Hematopoietic multipotent progenitor cell treated with erythropoietin and hydrocortisone succinate and interleukin-3 and kit ligand, for 6 days (in vitro differentiated cells): ENCODE data around the gene POLR2A.
"Not testable (repeated sequence)": the region's sequence is repeated elsewhere in the genome, so short reads cannot be mapped to it uniquely, and the experiment has no call there.

Source experiments
- DNase-seq: peaks from one replicate; pipeline ENCODE4 v3.0.0-alpha.2; 2015

POLR2A gene

DNA sequence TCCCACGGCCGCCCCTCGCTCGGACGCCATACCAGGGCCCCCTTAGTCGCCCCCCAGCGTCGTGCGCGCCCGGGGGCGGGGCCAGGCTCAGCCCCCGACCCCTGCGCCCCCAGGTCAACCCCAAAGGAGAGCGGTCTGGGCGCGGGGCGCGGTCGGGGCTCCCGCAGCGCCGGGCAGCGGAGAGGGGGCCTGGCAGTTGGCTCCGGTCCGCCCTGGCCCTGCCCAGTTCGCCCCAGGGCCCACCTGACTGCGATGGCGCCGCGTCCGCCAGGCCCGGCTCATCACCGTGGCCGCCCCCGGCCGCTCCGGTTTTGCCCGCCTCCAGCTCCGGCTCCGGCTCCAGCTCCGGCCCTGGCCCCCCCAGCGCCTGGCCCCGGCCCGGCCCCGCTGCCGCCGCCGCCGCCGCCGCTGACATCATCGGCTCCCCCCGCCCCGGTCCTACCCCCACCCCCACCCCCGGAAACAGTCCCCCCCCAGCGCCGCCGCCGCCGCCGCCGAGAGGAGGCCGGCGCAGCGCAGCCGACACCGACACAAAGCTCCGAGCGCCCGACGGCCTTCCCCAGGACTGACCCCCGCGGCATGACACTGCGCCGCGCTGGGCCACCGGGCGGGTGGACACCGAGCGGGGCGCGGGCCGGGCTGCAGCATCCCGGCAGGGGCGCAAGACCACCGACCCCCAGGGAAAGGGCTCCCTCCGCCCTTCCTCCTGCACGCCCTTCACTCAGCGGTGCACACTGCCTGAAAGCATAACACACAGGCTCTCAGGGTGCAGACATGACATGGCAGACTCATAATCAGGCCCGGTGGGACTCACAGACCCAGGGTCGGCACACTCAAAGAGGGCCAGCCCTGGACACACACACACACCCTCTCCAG lies 4.7 kb upstream of the POLR2A start, which contains the start of gene ZBTB4:
Gene ZBTB4 (minus strand): TSS at position 419 of the 876 bp plus-strand sequence. CDS start 12,830 bp downstream, outside the sequence.
- peak; percentile 69 for DNase-seq

DNA sequence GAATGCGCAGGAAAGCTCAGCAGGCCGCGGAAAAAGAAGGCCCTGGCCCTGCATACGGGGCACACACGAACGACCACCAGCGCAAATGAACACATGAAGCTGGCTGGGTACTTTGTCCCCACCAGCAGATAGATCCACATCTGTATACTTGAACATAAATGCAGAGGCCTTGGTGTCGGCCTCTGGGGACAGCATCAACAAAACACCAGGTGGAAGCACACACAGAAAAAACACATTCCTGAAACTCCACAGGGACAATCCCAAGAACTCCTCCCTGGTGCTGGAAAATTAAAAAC lies 4.1 kb upstream of the POLR2A start:
- DNase-seq: no peak

DNA sequence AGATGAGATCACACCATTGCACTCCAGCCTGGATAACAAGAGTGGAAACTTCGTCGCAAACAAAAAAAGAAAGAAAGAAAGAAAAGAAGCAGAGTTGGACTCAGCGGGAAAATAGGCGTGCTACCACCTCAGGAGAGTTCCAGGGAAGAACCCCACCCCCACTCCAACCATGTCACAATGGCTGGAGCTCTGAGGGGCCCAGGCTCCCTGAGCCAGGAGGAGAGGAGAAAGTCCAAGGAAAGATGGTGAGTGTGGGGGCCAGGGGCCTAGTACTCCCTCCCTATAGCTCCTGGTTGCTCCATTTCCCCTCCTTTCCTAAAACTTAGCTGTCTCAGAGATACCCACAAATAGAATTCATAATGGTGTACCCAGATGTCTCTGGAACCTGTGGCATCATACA lies 2.9 kb upstream of the POLR2A start, which contains the start of gene SLC35G6:
Gene SLC35G6 (plus strand): TSS at position 172 of the 400 bp plus-strand sequence. CDS start 71 bp downstream, at position 243.
- DNase-seq: not testable (repeated sequence)

DNA sequence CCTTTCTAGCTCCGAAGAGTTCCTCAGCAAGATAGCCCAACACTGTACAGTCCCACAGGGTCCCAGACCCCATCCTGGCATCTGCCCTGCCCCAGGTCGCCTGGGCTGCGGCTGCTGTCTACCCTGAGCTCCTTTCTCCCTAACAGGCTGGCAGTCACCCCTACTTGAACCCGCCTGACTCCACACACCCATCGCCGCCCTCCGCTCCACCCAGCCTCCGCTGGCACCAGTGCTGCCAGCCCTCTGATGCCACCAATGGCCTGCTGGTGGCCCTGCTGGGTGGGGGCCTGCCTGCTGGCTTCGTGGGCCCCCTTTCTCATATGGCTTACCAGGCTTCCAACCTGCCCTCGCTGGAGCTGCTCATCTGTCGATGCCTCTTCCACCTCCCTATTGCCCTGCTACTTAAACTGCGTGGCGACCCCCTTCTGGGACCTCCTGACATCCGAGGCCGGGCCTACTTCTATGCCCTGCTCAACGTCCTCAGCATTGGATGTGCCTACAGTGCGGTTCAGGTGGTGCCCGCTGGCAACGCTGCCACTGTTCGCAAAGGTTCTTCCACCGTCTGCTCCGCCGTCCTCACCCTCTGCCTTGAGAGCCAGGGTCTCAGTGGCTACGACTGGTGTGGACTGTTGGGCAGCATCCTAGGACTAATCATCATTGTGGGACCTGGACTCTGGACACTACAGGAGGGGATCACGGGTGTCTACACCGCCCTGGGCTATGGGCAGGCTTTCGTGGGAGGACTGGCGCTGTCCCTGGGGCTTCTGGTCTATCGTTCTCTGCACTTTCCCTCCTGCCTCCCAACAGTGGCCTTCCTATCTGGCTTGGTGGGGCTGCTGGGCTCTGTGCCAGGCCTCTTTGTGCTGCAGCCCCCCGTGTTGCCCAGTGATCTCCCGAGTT lies 2.1 kb upstream of the POLR2A start:
- not testable (repeated sequence) for DNase-seq

DNA sequence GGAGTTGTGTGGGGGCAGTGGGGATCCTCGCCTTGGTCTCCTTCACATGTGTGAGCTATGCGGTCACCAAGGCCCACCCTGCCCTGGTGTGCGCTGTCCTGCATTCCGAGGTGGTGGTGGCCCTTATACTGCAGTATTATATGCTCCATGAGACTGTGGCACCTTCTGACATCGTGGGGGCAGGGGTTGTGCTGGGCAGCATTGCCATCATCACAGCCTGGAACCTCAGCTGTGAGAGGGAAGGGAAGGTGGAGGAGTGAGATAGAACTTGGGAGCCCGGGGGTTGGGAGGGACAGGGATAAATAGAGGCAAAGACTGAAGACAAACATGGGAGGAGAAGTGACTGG lies 1.5 kb upstream of the POLR2A start:
- not testable (repeated sequence) for DNase-seq

DNA sequence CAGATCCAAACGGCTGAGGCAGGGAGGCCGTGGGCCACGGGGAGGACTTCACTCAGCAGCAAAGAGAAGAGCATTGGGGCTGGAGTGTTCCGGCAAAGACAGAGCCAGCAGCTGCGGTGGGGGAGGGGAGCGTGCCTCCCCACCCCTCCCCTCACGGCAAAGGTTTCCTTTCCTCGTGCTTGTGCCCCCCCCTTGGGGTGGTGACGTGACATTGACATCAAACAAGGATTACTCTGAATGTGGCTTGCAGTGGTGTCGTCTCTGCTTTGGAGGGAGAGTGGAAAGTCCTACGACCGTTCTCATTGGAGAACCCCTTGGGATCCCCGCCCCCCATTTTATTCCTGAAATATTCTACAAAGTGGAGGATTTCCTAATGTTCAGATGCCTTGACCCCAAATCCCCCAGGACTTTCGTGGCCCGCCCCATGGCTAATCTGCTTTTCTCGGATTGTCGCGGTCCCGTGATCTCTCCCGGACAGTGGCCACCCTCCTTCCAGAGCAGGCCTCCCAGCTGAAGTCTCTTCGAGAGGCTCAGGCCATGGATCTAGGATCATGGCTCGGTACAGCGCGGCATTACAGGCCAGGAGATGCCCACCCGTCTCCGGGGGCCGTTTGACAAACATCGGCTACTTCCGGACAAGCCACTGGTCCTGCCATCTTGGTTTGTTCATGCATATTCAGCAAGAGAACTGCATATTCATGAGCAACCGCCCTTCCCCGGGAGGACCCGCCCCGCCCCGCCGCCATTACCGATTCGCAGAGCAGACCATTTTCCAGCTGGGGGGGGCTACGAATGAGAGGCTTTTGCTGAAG lies 705 bp upstream of the POLR2A start:
- DNase-seq: peak; percentile 95

DNA sequence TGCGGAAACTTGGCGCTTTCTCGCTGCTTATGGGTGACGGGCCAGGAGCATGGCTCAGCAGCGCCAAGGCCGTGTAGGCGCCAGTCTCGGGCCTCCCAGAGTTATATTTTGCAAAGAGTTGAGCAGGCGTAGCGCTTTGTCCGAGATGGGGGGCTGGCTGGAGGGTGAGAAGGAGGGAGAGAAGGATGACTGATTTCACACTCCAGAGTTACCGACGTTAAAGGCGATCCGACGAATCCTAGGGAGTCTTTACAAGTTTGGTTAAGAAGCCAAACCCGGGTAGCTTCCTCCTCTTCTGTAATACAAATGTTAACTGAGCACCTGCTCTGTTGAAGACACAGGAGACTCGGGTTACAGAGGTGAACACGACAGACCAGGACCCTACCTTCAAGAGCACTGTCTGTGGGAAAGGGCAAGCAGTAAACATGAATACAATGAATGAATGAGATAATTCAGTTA lies 782 bp downstream of the POLR2A start:
- DNase-seq: no peak

DNA sequence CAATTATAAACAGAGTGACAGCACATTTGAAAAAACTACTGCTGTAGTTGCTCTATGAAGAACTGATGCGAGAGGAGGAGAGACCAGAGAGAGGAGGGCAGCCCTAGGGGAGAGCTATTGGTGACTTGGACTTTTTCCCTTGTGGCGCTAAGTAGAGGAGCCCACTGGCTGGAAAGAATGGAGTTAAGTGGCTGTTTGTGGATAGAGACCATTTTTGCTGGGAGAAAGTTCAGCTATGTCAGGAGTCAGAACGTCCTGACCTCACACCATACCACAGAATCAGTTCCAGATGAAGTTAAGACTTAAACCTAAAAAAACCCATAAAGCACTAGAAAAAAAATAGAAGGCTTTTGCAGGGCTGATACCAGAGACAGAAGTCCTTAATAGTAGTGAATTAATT lies 2.0 kb downstream of the POLR2A start:
- DNase-seq: no peak

DNA sequence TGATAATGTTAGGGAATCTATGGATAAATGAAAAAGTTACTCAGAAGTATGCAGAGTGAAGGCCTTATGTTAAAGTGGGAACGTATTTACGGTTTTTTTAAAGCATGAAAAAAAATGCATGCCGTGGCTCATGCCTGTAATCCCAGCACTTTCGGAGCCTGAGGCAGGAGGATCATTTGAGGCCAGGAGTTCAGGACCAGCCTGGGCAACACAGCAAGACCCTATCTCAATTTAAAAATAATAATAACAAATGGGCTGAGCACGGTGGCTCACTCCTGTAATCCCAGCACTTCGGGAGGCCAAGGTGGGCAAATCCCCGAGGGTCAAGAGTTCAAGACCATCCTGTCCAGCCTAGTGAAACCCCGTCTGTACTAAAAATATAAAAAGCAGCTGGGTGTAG lies 6.0 kb downstream of the POLR2A start:
- no peak for DNase-seq

DNA sequence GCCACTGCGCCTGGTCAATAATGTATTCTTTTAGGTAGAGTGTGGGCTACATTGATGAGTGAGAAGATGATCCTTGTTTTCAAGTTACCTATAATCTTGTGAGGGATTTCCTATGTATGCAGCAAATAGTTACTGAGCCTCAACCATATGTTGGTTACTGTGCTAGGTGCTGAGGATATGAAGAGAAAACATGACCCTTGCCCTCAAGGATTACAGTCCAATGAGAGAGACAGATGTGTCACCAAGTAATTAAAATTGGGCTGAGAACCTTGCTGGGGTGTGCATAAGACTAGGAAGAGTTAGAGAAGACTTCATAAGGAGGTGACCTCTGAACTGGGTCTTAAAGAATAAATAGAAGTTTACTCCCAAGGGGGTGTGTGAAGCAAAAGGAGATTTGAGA lies 7.4 kb downstream of the POLR2A start:
- DNase-seq: no peak

DNA sequence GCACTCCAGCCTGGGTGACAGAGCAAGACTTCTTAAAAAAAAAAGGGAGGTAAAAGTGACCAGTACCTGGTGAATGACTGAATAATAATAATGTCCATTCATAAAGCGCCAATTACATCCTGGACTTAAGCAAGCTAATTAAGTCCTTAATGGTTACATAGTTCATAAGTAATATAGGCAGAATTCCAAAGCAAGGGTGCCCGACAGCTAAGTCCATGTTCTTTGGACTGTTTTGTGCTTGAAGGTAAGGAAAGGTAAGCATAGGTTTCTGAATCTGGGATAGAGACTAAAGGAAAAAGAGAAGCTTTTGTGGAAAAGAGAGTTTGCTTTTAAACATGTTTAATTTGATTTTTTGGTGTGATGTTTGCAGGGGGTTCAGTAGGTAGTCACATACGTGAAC lies 9.8 kb downstream of the POLR2A start:
- DNase-seq: no peak

DNA sequence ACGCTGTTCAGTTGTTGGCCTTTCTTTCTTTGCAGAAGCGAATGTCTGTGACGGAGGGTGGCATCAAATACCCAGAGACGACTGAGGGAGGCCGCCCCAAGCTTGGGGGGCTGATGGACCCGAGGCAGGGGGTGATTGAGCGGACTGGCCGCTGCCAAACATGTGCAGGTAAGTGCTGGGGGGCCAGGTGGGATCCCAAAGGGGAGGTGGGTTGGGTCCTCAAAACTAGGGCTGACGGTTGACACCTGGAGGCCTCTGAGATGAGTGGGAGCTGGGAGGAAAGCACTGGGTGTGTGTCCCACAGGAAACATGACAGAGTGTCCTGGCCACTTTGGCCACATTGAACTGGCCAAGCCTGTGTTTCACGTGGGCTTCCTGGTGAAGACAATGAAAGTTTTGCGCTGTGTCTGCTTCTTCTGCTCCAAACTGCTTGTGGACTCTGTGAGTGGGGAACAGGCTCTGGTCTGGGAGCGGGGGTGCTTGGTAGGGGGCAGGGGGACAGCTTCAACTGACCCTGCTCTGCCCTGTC lies 11.8 kb downstream of the POLR2A start:
- no peak for DNase-seq

DNA sequence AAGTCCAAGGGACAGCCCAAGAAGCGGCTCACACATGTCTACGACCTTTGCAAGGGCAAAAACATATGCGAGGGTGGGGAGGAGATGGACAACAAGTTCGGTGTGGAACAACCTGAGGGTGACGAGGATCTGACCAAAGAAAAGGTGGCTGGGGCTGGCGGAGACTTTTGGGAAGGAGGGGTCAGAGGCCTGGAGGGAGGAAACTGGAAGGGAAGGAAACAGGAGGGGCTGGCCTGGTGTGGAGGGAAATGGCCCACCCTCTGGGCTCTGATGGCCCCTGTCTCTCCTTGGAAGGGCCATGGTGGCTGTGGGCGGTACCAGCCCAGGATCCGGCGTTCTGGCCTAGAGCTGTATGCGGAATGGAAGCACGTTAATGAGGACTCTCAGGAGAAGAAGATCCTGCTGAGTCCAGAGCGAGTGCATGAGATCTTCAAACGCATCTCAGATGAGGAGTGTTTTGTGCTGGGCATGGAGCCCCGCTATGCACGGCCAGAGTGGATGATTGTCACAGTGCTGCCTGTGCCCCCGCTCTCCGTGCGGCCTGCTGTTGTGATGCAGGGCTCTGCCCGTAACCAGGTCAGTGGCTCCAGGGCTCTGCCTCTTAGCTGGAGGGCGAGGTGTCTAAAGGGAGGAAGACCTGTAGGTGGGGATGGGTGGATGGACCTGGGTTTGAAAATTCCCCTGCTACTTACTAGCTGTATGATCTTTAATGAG lies 12.5 kb downstream of the POLR2A start:
- no peak for DNase-seq

DNA sequence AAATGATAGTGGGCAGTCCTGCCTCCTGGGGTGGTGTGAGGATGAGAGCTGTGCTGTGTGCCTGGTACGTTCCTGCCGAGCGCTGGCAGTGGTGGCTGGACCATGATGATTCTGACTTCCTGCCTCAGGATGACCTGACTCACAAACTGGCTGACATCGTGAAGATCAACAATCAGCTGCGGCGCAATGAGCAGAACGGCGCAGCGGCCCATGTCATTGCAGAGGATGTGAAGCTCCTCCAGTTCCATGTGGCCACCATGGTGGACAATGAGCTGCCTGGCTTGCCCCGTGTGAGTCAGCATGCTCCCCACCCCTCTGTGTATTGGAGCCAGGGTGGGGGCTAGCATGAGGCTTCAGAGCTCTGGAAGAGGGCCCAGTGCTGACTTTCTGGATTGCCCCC lies 13.1 kb downstream of the POLR2A start:
- DNase-seq: no peak

DNA sequence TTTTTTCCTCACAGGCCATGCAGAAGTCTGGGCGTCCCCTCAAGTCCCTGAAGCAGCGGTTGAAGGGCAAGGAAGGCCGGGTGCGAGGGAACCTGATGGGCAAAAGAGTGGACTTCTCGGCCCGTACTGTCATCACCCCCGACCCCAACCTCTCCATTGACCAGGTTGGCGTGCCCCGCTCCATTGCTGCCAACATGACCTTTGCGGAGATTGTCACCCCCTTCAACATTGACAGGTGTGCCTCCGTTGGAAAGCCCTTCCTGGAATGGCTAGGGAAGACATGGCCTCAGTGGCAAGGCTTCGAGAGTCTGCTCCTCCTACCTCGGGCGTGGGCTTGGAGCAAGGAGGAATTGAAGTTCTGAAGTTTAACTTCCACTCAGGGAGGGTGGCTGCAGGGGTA lies 13.5 kb downstream of the POLR2A start:
- DNase-seq: no peak

DNA sequence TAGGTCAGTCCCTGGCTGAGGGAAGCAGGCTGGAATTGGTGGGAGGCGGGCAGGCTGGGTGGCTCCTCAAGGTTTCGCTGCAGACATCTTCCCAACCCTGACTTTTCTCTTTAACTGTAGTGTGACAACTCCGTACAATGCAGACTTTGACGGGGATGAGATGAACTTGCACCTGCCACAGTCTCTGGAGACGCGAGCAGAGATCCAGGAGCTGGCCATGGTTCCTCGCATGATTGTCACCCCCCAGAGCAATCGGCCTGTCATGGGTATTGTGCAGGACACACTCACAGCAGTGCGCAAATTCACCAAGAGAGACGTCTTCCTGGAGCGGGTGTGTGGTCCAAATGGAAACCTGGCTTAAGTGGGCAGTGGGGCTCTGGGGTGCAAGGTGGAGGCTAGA lies 15.0 kb downstream of the POLR2A start:
- no peak for DNase-seq

DNA sequence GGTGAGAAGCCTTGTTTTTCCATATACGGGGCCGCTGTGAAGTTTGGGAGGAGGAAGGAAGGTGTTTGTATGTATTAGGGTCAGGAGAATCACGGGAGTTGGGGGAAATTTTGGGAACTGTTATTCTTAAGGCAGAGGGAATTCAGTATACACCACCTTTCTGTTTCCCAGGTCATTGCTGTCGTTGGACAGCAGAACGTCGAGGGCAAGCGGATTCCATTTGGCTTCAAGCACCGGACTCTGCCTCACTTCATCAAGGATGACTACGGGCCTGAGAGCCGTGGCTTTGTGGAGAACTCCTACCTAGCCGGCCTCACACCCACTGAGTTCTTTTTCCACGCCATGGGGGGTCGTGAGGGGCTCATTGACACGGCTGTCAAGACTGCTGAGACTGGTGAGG lies 17.6 kb downstream of the POLR2A start:
- no peak for DNase-seq

DNA sequence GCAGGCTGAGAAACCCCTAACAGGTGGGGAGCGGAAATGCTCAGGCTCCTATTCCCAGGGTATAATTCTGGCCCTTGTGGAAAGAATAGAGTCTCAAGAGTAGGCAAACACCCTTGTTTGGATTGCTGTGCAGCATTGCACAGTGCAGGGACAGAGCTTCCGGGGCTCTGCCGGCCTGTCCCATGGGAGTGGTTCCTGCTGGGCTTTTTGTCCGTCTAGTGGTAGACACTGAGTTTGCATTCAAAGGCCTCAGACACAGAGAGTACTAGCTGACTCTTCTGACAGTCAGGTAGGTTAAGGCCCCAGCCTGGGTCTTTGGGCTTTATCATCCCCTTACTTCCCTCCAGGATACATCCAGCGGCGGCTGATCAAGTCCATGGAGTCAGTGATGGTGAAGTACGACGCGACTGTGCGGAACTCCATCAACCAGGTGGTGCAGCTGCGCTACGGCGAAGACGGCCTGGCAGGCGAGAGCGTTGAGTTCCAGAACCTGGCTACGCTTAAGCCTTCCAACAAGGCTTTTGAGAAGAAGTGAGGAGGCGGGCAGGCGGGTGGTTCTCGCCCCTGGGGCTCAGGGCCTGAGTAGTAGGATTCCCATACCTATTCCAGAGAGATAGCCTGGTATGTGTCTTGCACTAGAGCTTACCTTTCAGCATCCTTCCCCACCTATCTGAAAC lies 18.1 kb downstream of the POLR2A start:
- DNase-seq: no peak

DNA sequence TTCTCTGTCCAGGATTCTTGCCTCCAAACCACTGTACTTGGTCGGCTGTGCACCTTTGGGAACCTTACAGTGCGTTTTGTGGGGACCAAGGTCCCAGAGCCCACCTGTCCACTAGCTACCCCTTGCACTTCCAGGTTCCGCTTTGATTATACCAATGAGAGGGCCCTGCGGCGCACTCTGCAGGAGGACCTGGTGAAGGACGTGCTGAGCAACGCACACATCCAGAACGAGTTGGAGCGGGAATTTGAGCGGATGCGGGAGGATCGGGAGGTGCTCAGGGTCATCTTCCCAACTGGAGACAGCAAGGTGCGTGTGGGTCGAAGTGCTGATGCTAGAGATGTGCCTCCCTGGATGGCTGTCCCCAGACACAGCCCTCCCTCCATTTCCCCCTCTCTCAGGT lies 18.8 kb downstream of the POLR2A start:
- peak; percentile 48 for DNase-seq

DNA sequence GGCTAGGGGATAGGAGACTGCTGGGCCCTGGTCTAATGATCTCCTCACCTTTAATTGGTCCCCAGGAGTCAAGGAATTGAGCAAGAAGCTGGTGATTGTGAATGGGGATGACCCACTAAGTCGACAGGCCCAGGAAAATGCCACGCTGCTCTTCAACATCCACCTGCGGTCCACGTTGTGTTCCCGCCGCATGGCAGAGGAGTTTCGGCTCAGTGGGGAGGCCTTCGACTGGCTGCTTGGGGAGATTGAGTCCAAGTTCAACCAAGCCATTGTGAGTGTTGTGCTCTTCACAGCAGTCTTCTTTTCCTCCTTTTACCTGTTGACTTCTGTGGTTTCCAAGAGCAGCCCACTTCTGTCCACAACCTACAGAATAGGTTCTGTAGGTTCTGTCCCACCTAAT lies 19.4 kb downstream of the POLR2A start:
- no peak for DNase-seq

DNA sequence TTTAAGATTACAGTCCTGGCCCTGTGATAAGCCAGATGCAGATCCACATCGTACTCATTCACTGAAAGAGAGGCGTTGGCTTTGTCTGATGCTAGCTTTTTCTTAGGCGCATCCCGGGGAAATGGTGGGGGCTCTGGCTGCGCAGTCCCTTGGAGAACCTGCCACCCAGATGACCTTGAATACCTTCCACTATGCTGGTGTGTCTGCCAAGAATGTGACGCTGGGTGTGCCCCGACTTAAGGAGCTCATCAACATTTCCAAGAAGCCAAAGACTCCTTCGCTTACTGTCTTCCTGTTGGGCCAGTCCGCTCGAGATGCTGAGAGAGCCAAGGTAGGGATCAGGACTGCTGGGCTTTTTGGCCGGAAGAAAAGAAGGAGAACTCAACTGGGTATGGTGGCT lies 24.0 kb downstream of the POLR2A start:
- no peak for DNase-seq

DNA sequence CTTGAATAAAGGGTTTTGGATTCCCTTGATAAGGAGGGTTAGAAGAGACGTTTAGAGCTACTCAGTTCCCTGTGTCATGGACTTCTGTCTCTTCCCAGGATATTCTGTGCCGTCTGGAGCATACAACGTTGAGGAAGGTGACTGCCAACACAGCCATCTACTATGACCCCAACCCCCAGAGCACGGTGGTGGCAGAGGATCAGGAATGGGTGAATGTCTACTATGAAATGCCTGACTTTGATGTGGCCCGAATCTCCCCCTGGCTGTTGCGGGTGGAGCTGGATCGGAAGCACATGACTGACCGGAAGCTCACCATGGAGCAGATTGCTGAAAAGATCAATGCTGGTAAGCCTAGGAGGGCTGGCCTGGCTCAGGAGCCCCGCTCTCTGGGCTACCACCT lies 24.7 kb downstream of the POLR2A start:
- DNase-seq: no peak
